ENCODE results near the gene MSH5.
"Not testable (repeated sequence)": the region's sequence is repeated elsewhere in the genome, so short reads cannot be mapped to it uniquely, and the experiment has no call there.

DNA sequence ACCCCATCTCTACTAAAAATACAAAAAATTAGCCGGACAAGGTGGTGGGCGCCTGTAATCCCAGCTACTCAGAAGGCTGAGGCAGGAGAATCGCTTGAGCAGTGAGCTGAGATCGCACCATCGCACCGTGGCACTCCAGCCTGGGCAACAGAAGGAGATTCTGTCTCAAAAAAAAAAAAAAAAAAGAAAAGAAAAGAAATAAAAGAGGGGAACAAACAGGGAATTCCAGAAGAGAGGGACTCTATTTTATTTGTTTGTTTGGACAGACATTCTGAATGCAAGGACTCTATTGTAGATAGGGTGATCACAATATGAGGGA lies 54.1 kb downstream of the MSH5 start:
- not testable (repeated sequence) for TF ChIP-seq POLR2A, CTCF, POLR2AphosphoS5 (IDR thresholded peaks at IDR 0.05)
